ENCODE data around the gene DNAJB8.

Gene DNAJB8

GRCh38 chr3:128498901-128499530 lies 32.3 kb upstream of the DNAJB8 start:
- H3K4me1 Mint-ChIP-seq (ENCODE audit: low read depth): no peaks in the 10 kb centered on the region
- H3K4me3 Mint-ChIP-seq: peak overlapping the region; percentile 58
- peaks cover 57% of the 10 kb centered on the region for H3K27me3 Mint-ChIP-seq (ENCODE audit: low read depth)

GRCh38 chr3:128498127-128498626 lies 31.5 kb upstream of the DNAJB8 start:
- H3K27ac Mint-ChIP-seq: no peak overlapping the region
- peaks cover 65% of the 10 kb centered on the region for H3K27me3 Mint-ChIP-seq (ENCODE audit: low read depth)
- H3K4me3 Mint-ChIP-seq: peak overlapping the region; percentile 58
- no peak for DNase-seq (ENCODE audit: low spot score)
- no peaks in the 10 kb centered on the region for H3K9me3 Mint-ChIP-seq
- H3K4me1 Mint-ChIP-seq (ENCODE audit: low read depth): no peaks in the 10 kb centered on the region
- H3K36me3 Mint-ChIP-seq (ENCODE audit: low read depth): no peaks in the 10 kb centered on the region

More at GRCh38 chr3:128498901-128499530, 32.3 kb upstream of the DNAJB8 start:
- no peak for DNase-seq (ENCODE audit: low spot score)
- Mint-ChIP-seq H3K27ac (no peak overlapping the region), H3K9me3 (no peaks in the 10 kb centered on the region), H3K36me3 (ENCODE audit: low read depth) (no peaks in the 10 kb centered on the region)

GRCh38 chr3:128497305-128498126 lies 30.8 kb upstream of the DNAJB8 start:
- peak; percentile 68 for DNase-seq (ENCODE audit: low spot score)
- Mint-ChIP-seq H3K9me3 (no peaks in the 10 kb centered on the region), H3K27me3 (ENCODE audit: low read depth) (peaks cover 65% of the 10 kb centered on the region), H3K36me3 (ENCODE audit: low read depth) (no peaks in the 10 kb centered on the region), H3K4me3 (peak overlapping the region; percentile 76), H3K27ac (no peak overlapping the region), H3K4me1 (ENCODE audit: low read depth) (no peaks in the 10 kb centered on the region)

GRCh38 chr3:128496602-128497304 lies 30.1 kb upstream of the DNAJB8 start:
- Mint-ChIP-seq H3K27ac (no peak overlapping the region), H3K9me3 (no peaks in the 10 kb centered on the region), H3K4me1 (ENCODE audit: low read depth) (no peaks in the 10 kb centered on the region), H3K36me3 (ENCODE audit: low read depth) (no peaks in the 10 kb centered on the region), H3K4me3 (peak overlapping the region; percentile 76), H3K27me3 (ENCODE audit: low read depth) (peaks cover 68% of the 10 kb centered on the region)
- DNase-seq (ENCODE audit: low spot score): no peak

GRCh38 chr3:128496019-128496601 lies 29.4 kb upstream of the DNAJB8 start:
- no peaks in the 10 kb centered on the region for H3K9me3 Mint-ChIP-seq
- H3K4me3 Mint-ChIP-seq: peak overlapping the region; percentile 22
- H3K4me1 Mint-ChIP-seq (ENCODE audit: low read depth): no peaks in the 10 kb centered on the region
- H3K36me3 Mint-ChIP-seq (ENCODE audit: low read depth): no peaks in the 10 kb centered on the region
- peaks cover 71% of the 10 kb centered on the region for H3K27me3 Mint-ChIP-seq (ENCODE audit: low read depth)
- no peak for DNase-seq (ENCODE audit: low spot score)
- no peak overlapping the region for H3K27ac Mint-ChIP-seq

GRCh38 chr3:128495435-128495970 lies 28.8 kb upstream of the DNAJB8 start:
- no peak for DNase-seq (ENCODE audit: low spot score)
- H3K4me1 Mint-ChIP-seq (ENCODE audit: low read depth): no peaks in the 10 kb centered on the region
- H3K36me3 Mint-ChIP-seq (ENCODE audit: low read depth): no peaks in the 10 kb centered on the region
- no peak overlapping the region for H3K27ac Mint-ChIP-seq
- H3K27me3 Mint-ChIP-seq (ENCODE audit: low read depth): peaks cover 69% of the 10 kb centered on the region
- peak overlapping the region; percentile 22 for H3K4me3 Mint-ChIP-seq
- no peaks in the 10 kb centered on the region for H3K9me3 Mint-ChIP-seq

- DNase-seq (ENCODE audit: low spot score): no peak
- Mint-ChIP-seq H3K27me3 (ENCODE audit: low read depth) (peaks cover 70% of the 10 kb centered on the region), H3K4me3 (no peak overlapping the region), H3K9me3 (no peaks in the 10 kb centered on the region), H3K4me1 (ENCODE audit: low read depth) (no peaks in the 10 kb centered on the region), H3K36me3 (ENCODE audit: low read depth) (no peaks in the 10 kb centered on the region), H3K27ac (no peak overlapping the region)
These were observed 27.6 kb upstream of the DNAJB8 start for GRCh38 chr3:128494367-128494650.

- Mint-ChIP-seq H3K36me3 (ENCODE audit: low read depth) (no peaks in the 10 kb centered on the region), H3K27me3 (ENCODE audit: low read depth) (peaks cover 70% of the 10 kb centered on the region), H3K4me3 (no peak overlapping the region), H3K4me1 (ENCODE audit: low read depth) (no peaks in the 10 kb centered on the region), H3K9me3 (no peaks in the 10 kb centered on the region), H3K27ac (no peak overlapping the region)
- DNase-seq (ENCODE audit: low spot score): no peak
These were observed 27.1 kb upstream of the DNAJB8 start for GRCh38 chr3:128493570-128494366.

GRCh38 chr3:128492671-128493569 lies 26.2 kb upstream of the DNAJB8 start, which contains the start of gene GATA2:
Gene GATA2 (minus strand): TSS chr3:128493201. CDS start chr3:128487031, 6,170 bp downstream.
- DNase-seq (ENCODE audit: low spot score): no peak
- no peak within 1 kb of the TSS for H3K4me3 Mint-ChIP-seq
- H3K27ac Mint-ChIP-seq: no peak within 1 kb of the TSS
- no peaks in the 10 kb centered on the region for H3K9me3 Mint-ChIP-seq
- H3K4me1 Mint-ChIP-seq (ENCODE audit: low read depth): peaks cover 3% of the 10 kb centered on the region
- no peaks in the 10 kb centered on the region for H3K36me3 Mint-ChIP-seq (ENCODE audit: low read depth)
- H3K27me3 Mint-ChIP-seq (ENCODE audit: low read depth): peaks cover 70% of the 10 kb centered on the region

GRCh38 chr3:128491941-128492670 lies 25.4 kb upstream of the DNAJB8 start:
- Mint-ChIP-seq H3K36me3 (ENCODE audit: low read depth) (no peaks in the 10 kb centered on the region), H3K27me3 (ENCODE audit: low read depth) (peaks cover 68% of the 10 kb centered on the region), H3K9me3 (no peaks in the 10 kb centered on the region), H3K4me3 (no peak overlapping the region), H3K27ac (no peak overlapping the region), H3K4me1 (ENCODE audit: low read depth) (peaks cover 7% of the 10 kb centered on the region)
- DNase-seq (ENCODE audit: low spot score): no peak

GRCh38 chr3:128491691-128491940 lies 24.9 kb upstream of the DNAJB8 start:
- Mint-ChIP-seq H3K27ac (no peak overlapping the region), H3K4me3 (no peak overlapping the region), H3K4me1 (ENCODE audit: low read depth) (peaks cover 8% of the 10 kb centered on the region), H3K36me3 (ENCODE audit: low read depth) (no peaks in the 10 kb centered on the region), H3K9me3 (no peaks in the 10 kb centered on the region), H3K27me3 (ENCODE audit: low read depth) (peaks cover 68% of the 10 kb centered on the region)
- no peak for DNase-seq (ENCODE audit: low spot score)

All from T-helper 2 cell treated with Interferon-gamma antibody and Interleukin-4, amounts not matched to agents 5 μg/mL and 100 μg/mL, for 36 hours (primary cell).